GM12878 (cell line): ENCODE results near the gene TM7SF2. TPM values are rescaled to one million over a fixed set of nuclear protein-coding genes. Genes with fewer than 3 reads are reported as not detected.

Experiments
- ATAC-seq: fragments of 200-7000 bp; cut with Tn5 transposase; 3 replicates; pipeline ENCODE4 v1.9.1; 2020; ENCODE audit warnings: mild to moderate bottlenecking, moderate library complexity
- BruUV-seq: library from RNA; stranded (reverse); fragments of 400-500 nt; replicated peaks from 2 replicates; lab custom pipeline; 2021; lab: Mats Ljungman, UMichigan
- CTCF ChIA-PET: fragments of 300-600 bp; sonication (Branson Sonifier 250); formaldehyde crosslinking; extraction: SDS; loops from one replicate; lab custom pipeline; 2021; ENCODE audit warnings: inconsistent platforms; lab: Yijun Ruan, JAX
- POLR2A ChIA-PET: fragments of 350-600 bp; formaldehyde crosslinking; extraction: SDS; loops from one replicate; lab custom pipeline; 2021; ENCODE audit warnings: inconsistent platforms; lab: Charles Lee
- RAD21 ChIA-PET: fragments of 300-600 bp; sonication (Branson Sonifier 250); formaldehyde crosslinking; loops from one replicate; lab custom pipeline; 2023; ENCODE audit warnings: antibody characterized with exemption; ENCODE audit not compliant: unreplicated experiment; lab: Charles Lee
- SMC1A ChIA-PET: fragments of 300-600 bp; sonication (Branson Sonifier 250); formaldehyde crosslinking; loops from one replicate; lab custom pipeline; 2023; ENCODE audit not compliant: unreplicated experiment, uncharacterized antibody; lab: Charles Lee
- DNase-seq: peaks from one replicate; pipeline ENCODE4 v3.0.0-alpha.2; 2011; ENCODE audit warnings: low read depth, low spot score
- FAIRE-seq: peaks from 3 replicates; lab custom pipeline; 2011; peaks lifted over from hg19 to GRCh38; lab: Jason Lieb, UNC
- H2AFZ ChIP-seq: 2 replicates; pipeline ENCODE4 v1.6.0; 2011; ENCODE audit warnings: low read depth, low read length, control low read depth; ENCODE audit not compliant: control insufficient read depth
- H3K27ac ChIP-seq: 2 replicates; pipeline ENCODE4 v1.5.1; 2011; ENCODE audit warnings: control low read depth; ENCODE audit not compliant: control insufficient read depth, insufficient read depth
- H3K27me3 ChIP-seq, 2 experiments: replicated peaks in 1 of 2; 2 replicates each; pipeline versions ENCODE4 v1.6.0 to v1.6.1; 2011; ENCODE audit warnings: low read length in 1 of 2; ENCODE audit not compliant: control insufficient read depth in 2 of 2, insufficient read depth in 2 of 2
- H3K36me3 ChIP-seq, 2 experiments: 2 replicates each; pipeline ENCODE4 v1.5.1; 2011; ENCODE audit warnings: low read length in 1 of 2; ENCODE audit not compliant: control insufficient read depth in 2 of 2, insufficient read depth in 2 of 2
- H3K4me1 ChIP-seq: 2 replicates; pipeline ENCODE4 v1.6.1; 2011; ENCODE audit warnings: mild to moderate bottlenecking, low read length, moderate library complexity, mixed read lengths; ENCODE audit not compliant: control insufficient read depth, insufficient read depth
- H3K4me2 ChIP-seq: 2 replicates; pipeline ENCODE4 v1.6.0; 2011; ENCODE audit warnings: control low read depth; ENCODE audit not compliant: control insufficient read depth, insufficient read depth
- H3K4me3 ChIP-seq: fragments of 200-600 bp; sonication (generic); 2 replicates; pipeline ENCODE4 v1.5.1; 2016
- H3K79me2 ChIP-seq: 2 replicates; pipeline ENCODE4 v1.6.0; 2011; ENCODE audit warnings: low read length; ENCODE audit not compliant: control insufficient read depth, insufficient read depth
- H3K9ac ChIP-seq: 2 replicates; pipeline ENCODE4 v1.8.0; 2011; ENCODE audit warnings: low read length, control low read depth, mixed read lengths; ENCODE audit not compliant: control insufficient read depth, insufficient read depth
- H3K9me3 ChIP-seq: replicated peaks from 3 replicates; pipeline ENCODE4 v1.5.1; 2011; ENCODE audit warnings: mild to moderate bottlenecking, low read length; ENCODE audit not compliant: control insufficient read depth, insufficient read depth
- H4K20me1 ChIP-seq: 2 replicates; pipeline ENCODE4 v1.6.0; 2011; ENCODE audit not compliant: control insufficient read depth, insufficient read depth
- EP300 ChIP-seq, 2 experiments: fragments of 150-350 bp in 1 of 2; IDR thresholded peaks; 2 replicates each; pipeline ENCODE4 v1.6.1; 2011 to 2012; ENCODE audit warnings: low read depth in 2 of 2, low read length in 2 of 2, borderline replicate concordance in 1 of 2, improper control_type of control experiment in 1 of 2, inconsistent platforms in 1 of 2; ENCODE audit not compliant: control insufficient read depth in 1 of 2
- ETV6 ChIP-seq, 2 experiments: fragments of 450-650 bp in 1 of 2; IDR thresholded peaks in 1 of 2; conservative IDR thresholded peaks in 1 of 2; 2 replicates each; pipeline ENCODE4 v1.6.1; 2014; ENCODE audit warnings: antibody characterized with exemption in 1 of 2, borderline replicate concordance in 1 of 2, low read depth in 1 of 2, mild to moderate bottlenecking in 1 of 2, moderate library complexity in 1 of 2
- HDAC2 ChIP-seq: fragments of 200-600 bp; sonication (generic); IDR thresholded peaks from 2 replicates; pipeline ENCODE4 v1.6.1; 2017
- MYC ChIP-seq: IDR thresholded peaks from 2 replicates; pipeline ENCODE4 v1.6.1; 2011; ENCODE audit warnings: mild to moderate bottlenecking, low read length, moderate library complexity, inconsistent platforms; ENCODE audit not compliant: insufficient read depth, insufficient replicate concordance, insufficient read length, severe bottlenecking
- SIX5 ChIP-seq: IDR thresholded peaks from 2 replicates; pipeline ENCODE4 v1.6.1; 2011; ENCODE audit warnings: mild to moderate bottlenecking, low read depth, low read length, moderate library complexity; ENCODE audit not compliant: severe bottlenecking
- SMARCA5 ChIP-seq: fragments of 450-650 bp; IDR thresholded peaks from 2 replicates; pipeline ENCODE4 v1.6.1; 2017; ENCODE audit warnings: mild to moderate bottlenecking
- TARDBP ChIP-seq: IDR thresholded peaks from 2 replicates; pipeline ENCODE4 v1.6.1; 2016; ENCODE audit warnings: borderline replicate concordance
- WGBS: methylation state at CpG from one replicate; pipeline ENCODE4 v1.1.6; 2016; ENCODE audit warnings: low lambda C conversion rate; ENCODE audit not compliant: insufficient replicate concordance, insufficient coverage; ENCODE audit errors: missing lambda C conversion rate; 5-methylcytosine and 5-hydroxymethylcytosine counted together
- in situ Hi-C: fragments of 300-500 bp; cut with MboI; formaldehyde crosslinking; loops from 9 replicates; pipeline ENCODE4 v1.14.3; 2018; ENCODE audit warnings: mixed read lengths
- intact Hi-C: fragments of 100-400 bp; cut with micrococcal nuclease; formaldehyde crosslinking; loops from one replicate; pipeline ENCODE4 v1.14.2; 2022; ENCODE audit not compliant: unreplicated experiment
- polyA plus RNA-seq, 11 experiments: library from polyadenylated mRNA; depleted of rRNA in 4 of 11; unstranded in 6 of 11; stranded (reverse) in 5 of 11; fragments of >200 nt; fragmentation: Nextera tagmentation in 4 of 11; fragmentation: Illumina TruSeq in 1 of 11; extraction: Ambion mirVana in 4 of 11; extraction: Trizol in 1 of 11; gene quantifications; 1 replicate in 1 of 11; 2 replicates in 10 of 11; pipeline versions ENCODE4 v1.2.1 to v1.2.3, GENCODE V29; 2011 to 2016; ENCODE audit warnings: inconsistent platforms in 2 of 11, missing spikeins in 2 of 11, low read depth in 1 of 11
- total RNA-seq, 4 experiments: library from RNA; depleted of rRNA in 3 of 4; stranded (reverse); fragments of >200 nt in 3 of 4; fragmentation: Illumina TruSeq in 1 of 4; extraction: Trizol in 1 of 4; gene quantifications; 2 replicates each; pipeline versions ENCODE4 v1.2.1 to v1.2.3, GENCODE V29; 2013 to 2021
- TF ChIP-seq, protein P1 (sequence below): IDR thresholded peaks from 2 replicates; pipeline ENCODE4 v1.6.1; 2011; ENCODE audit warnings: mild to moderate bottlenecking, low read depth, low read length, moderate library complexity; ENCODE audit not compliant: insufficient replicate concordance
- TF ChIP-seq, protein P2 (sequence below): IDR thresholded peaks from 2 replicates; pipeline ENCODE4 v1.6.1; 2012; ENCODE audit warnings: improper control_type of control experiment, low read depth, low read length; ENCODE audit not compliant: insufficient replicate concordance

The TM7SF2 gene
- total and polyA plus RNA-seq, 10 of the 15 experiments (the other 5 are each of a cell fraction or from before 2014, with no cell fraction given): 0.52 to 57.7 (median 20.7) TPM

GRCh38 chr11:65131895-65132237, 20.2 kb downstream of the TM7SF2 start:
- peak overlapping the region; percentile 98 for H3K4me2 ChIP-seq
- peak overlapping the region; percentile 96 for H3K9ac ChIP-seq
- CTCF ChIA-PET: interaction anchor here (0.6 to 6.7 kb wide), 7 partner anchors 11 to 216 kb away, joined by 3 to 40 read pairs (median 5); partner anchors contain the start of genes CAPN1, FAU, MRPL49 and ZNHIT2
- H3K4me1 ChIP-seq: peaks cover 21% of the 10 kb centered on the region
- intact Hi-C loops (loop anchor here (5.0 to 10.0 kb wide), 2 partner anchors 50 to 123 kb away; partner anchors contain the start of gene CAPN1), in situ Hi-C loops (no loop called here)
- SMC1A ChIA-PET: interaction anchor here (1.0 to 2.3 kb wide), 4 partner anchors 10 to 198 kb away, joined by 3 to 10 read pairs (median 5); partner anchors contain the start of genes CAPN1, FAU and MRPL49
- no peaks in the 10 kb centered on the region for H3K27me3 ChIP-seq
- H3K27ac ChIP-seq: peak overlapping the region; percentile 99
- 0 out of 2 replicates have a peak, but pooled peaks cover 4% of the 10 kb centered on the region for H4K20me1 ChIP-seq
- TF ChIP-seq SIX5: no peak
- TF ChIP-seq EP300 (IDR thresholded peaks at IDR 0.05; ENCODE audit: borderline replicate concordance in 1 of 2, control insufficient read depth in 1 of 2, low read depth in 2 of 2, low read length in 2 of 2): no peak
- no peak for TF ChIP-seq MYC
- TF ChIP-seq HDAC2: no peak
- TF ChIP-seq, protein P1, sequence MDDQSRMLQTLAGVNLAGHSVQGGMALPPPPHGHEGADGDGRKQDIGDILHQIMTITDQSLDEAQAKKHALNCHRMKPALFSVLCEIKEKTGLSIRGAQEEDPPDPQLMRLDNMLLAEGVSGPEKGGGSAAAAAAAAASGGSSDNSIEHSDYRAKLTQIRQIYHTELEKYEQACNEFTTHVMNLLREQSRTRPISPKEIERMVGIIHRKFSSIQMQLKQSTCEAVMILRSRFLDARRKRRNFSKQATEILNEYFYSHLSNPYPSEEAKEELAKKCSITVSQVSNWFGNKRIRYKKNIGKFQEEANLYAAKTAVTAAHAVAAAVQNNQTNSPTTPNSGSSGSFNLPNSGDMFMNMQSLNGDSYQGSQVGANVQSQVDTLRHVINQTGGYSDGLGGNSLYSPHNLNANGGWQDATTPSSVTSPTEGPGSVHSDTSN: no peak
- TF ChIP-seq, protein P2, sequence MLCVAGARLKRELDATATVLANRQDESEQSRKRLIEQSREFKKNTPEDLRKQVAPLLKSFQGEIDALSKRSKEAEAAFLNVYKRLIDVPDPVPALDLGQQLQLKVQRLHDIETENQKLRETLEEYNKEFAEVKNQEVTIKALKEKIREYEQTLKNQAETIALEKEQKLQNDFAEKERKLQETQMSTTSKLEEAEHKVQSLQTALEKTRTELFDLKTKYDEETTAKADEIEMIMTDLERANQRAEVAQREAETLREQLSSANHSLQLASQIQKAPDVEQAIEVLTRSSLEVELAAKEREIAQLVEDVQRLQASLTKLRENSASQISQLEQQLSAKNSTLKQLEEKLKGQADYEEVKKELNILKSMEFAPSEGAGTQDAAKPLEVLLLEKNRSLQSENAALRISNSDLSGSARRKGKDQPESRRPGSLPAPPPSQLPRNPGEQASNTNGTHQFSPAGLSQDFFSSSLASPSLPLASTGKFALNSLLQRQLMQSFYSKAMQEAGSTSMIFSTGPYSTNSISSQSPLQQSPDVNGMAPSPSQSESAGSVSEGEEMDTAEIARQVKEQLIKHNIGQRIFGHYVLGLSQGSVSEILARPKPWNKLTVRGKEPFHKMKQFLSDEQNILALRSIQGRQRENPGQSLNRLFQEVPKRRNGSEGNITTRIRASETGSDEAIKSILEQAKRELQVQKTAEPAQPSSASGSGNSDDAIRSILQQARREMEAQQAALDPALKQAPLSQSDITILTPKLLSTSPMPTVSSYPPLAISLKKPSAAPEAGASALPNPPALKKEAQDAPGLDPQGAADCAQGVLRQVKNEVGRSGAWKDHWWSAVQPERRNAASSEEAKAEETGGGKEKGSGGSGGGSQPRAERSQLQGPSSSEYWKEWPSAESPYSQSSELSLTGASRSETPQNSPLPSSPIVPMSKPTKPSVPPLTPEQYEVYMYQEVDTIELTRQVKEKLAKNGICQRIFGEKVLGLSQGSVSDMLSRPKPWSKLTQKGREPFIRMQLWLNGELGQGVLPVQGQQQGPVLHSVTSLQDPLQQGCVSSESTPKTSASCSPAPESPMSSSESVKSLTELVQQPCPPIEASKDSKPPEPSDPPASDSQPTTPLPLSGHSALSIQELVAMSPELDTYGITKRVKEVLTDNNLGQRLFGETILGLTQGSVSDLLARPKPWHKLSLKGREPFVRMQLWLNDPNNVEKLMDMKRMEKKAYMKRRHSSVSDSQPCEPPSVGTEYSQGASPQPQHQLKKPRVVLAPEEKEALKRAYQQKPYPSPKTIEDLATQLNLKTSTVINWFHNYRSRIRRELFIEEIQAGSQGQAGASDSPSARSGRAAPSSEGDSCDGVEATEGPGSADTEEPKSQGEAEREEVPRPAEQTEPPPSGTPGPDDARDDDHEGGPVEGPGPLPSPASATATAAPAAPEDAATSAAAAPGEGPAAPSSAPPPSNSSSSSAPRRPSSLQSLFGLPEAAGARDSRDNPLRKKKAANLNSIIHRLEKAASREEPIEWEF: no peak
- no peak for TF ChIP-seq TARDBP
- TF ChIP-seq SMARCA5: no peak
- TF ChIP-seq ETV6 (conservative IDR thresholded peaks at IDR 0.05 in 1 of 2, IDR thresholded peaks at IDR 0.05 in 1 of 2; ENCODE audit: borderline replicate concordance in 1 of 2, low read depth in 1 of 2): no peak
- no TSS peak for BruUV-seq
- no peak for ATAC-seq
- H3K36me3 ChIP-seq: peaks cover 18 to 33% of the 10 kb centered on the region in 2 experiments
- DNase-seq: no peak
- peaks cover 44% of the 10 kb centered on the region for H3K79me2 ChIP-seq
- H3K4me3 ChIP-seq: peak overlapping the region; percentile 99
- RAD21 ChIA-PET: interaction anchor here (1.0 to 2.4 kb wide), 6 partner anchors 10 to 50 kb away, joined by 3 to 9 read pairs (median 4); partner anchors contain the start of genes CAPN1, FAU, MRPL49 and TM7SF2
- peak; percentile 54 for FAIRE-seq
- WGBS: 1% methylated on average over 6 of the region's 6 CpGs
- POLR2A ChIA-PET: interaction anchor here (0.6 to 2.1 kb wide), 4 partner anchors 10 to 141 kb away, joined by 3 to 16 read pairs (median 3); partner anchors contain the start of genes FAU and MRPL49
- no peaks in the 10 kb centered on the region for H3K9me3 ChIP-seq
- no peak overlapping the region for H2AFZ ChIP-seq
